Omental fat pad (tissue), 4 donors: ENCODE results near the gene UBE4B. TPM values are rescaled to one million over a fixed set of nuclear protein-coding genes. Genes with fewer than 3 reads are reported as not detected.

Experiments used
- ATAC-seq: fragments of 150-250 bp; one replicate; pipeline ENCODE4 v1.9.1; 2016; ENCODE audit warnings: mild to moderate bottlenecking, moderate library complexity; ENCODE audit not compliant: low FRiP score
- DNase-seq: peaks from one replicate; pipeline ENCODE4 v3.0.0-alpha.2; 2019; ENCODE audit warnings: low spot score
- CTCF ChIP-seq, 3 donors: fragments of 450-650 bp; IDR thresholded peaks; one replicate each; pipeline ENCODE4 v1.5.1; 2016 to 2017; ENCODE audit warnings: antibody characterized with exemption in 3 of 3, mild to moderate bottlenecking in 3 of 3, moderate library complexity in 2 of 3
- total RNA-seq, 4 donors: library from RNA; depleted of rRNA; stranded (reverse); fragments of >200 nt; gene quantifications; one replicate each; pipeline ENCODE4 v1.1.0, GENCODE V29; 2016

UBE4B gene
- total RNA-seq, 4 donors from 2014 or later, result 33.3 to 58.4 (median 46.1) TPM

- no peak for TF ChIP-seq CTCF (IDR thresholded peaks at IDR 0.05)
- no peak for ATAC-seq
Observed at GRCh38 chr1:10054465-10054864, 21.7 kb downstream of the UBE4B start.

DNA sequence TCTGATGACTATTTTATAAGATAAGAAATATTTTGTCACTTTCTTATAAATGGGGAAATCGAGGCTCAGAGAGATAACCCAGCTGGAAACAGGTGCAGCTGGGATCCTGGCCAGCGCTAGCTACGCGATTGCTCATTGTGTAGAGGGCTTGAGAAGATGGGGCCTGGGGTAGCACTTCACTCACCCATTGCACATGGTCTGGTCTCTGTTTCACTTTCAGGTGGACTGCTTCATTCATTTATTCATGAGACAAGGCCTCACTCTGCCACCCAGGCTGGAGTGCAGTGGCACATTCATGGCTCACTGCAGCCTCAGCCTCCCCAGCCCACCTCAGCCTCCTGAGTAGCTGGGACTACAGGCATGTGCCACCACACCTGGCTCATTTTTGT is 23.8 kb downstream of the UBE4B start:
- ATAC-seq, result no peak
- TF ChIP-seq CTCF (IDR thresholded peaks at IDR 0.05), result no peak
- no peak for DNase-seq

More at GRCh38 chr1:10054465-10054864, 21.7 kb downstream of the UBE4B start:
- DNase-seq, result no peak

DNA sequence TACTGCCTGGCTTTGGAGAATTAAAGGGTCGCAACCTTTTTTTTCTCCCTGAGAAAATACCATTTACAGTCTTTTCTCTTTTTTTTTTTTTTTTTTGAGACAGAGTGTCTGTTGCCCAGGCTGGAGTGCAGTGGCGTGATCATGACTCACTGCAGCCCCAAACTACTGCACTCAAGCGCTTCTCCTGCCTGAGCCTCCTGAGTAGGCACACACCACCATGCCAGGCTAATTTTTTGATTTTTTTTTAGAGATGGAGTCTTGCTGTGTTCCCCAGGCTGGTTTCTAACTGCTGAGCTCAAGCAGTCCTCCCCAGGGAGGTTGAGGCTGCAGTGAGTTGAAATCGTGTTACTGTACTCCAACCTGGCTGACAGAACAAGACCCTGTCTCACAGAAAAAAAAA is 24.6 kb downstream of the UBE4B start:
- no peak for TF ChIP-seq CTCF (IDR thresholded peaks at IDR 0.05)
- ATAC-seq (no peak), DNase-seq (no peak)

DNA sequence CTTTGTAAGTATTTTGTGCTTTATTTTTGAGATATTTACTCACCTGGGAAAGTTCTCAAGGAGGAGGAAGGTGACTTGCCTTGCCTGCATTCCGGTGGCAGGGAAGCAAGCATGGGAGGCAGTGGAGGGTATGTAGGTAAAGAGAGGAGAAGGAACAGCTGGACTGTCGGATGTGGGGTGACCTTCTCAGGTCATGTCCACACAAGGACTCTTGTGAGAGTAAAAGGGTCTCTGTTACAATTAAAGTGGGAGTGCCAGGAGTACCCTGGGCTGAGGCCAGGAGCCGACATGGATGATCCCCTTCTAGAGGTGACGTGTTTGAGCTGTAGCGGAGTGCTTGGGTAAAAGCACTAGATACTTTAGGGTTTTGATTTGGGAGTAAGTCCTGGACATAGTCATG is 25.0 kb downstream of the UBE4B start:
- ATAC-seq, result no peak
- no peak for TF ChIP-seq CTCF (IDR thresholded peaks at IDR 0.05)

DNA sequence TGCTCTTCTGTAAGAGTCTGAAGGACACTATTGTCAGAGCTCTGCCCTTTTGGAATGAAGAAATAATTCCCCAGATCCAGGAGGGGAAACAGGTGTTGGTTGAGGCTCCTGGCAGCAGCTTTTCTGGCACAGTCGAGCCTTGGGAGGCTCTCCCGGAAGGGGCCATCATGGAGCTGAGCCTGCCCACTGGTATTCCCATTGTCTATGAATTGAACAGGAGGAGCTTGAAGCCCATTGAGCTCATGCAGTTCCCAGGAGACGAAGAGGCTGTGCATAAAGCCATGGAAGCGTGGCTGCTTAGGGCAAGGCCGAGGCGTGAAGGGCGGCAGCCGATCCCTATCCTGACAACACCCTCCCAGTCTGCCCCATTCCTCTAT is 26.6 kb downstream of the UBE4B start:
- no peak for DNase-seq
- no peak for TF ChIP-seq CTCF (IDR thresholded peaks at IDR 0.05)
- no peak for ATAC-seq

More for the DNA sequence above, 25.0 kb downstream of the UBE4B start:
- DNase-seq, result no peak

- ATAC-seq, result no peak
- DNase-seq, result no peak
- TF ChIP-seq CTCF (IDR thresholded peaks at IDR 0.05), result no peak
Observed at GRCh38 chr1:10060311-10061100, 27.7 kb downstream of the UBE4B start.

GRCh38 chr1:10061276-10061675 is 28.5 kb downstream of the UBE4B start:
- ATAC-seq, result no peak
- no peak for TF ChIP-seq CTCF (IDR thresholded peaks at IDR 0.05)
- DNase-seq, result no peak
